GM13977 (cell line): Measurements from ENCODE around the gene MAST1.
"Not testable (repeated sequence)": the region's sequence is repeated elsewhere in the genome, so short reads cannot be mapped to it uniquely, and the experiment has no call there.

Source experiments
- DNase-seq: peaks from one replicate; pipeline ENCODE4 v3.0.0; 2012; ENCODE audit warnings: low spot score
- in situ Hi-C: fragments of 300-500 bp; cut with MboI; formaldehyde crosslinking; loops from one replicate; pipeline ENCODE4 v1.12.0; 2022; ENCODE audit warnings: low sequenced_read_pairs, low pct_unique_long_range_greater_than_20kb, mixed read lengths, inconsistent platforms; ENCODE audit not compliant: unreplicated experiment
- TF ChIP-seq, protein P1 (sequence below): IDR thresholded peaks from 2 replicates; pipeline ENCODE4 v1.5.1; 2012; ENCODE audit warnings: mild to moderate bottlenecking, control low read depth; ENCODE audit not compliant: insufficient read depth; ENCODE audit errors: extremely low read depth, missing control alignments

Gene MAST1

DNA sequence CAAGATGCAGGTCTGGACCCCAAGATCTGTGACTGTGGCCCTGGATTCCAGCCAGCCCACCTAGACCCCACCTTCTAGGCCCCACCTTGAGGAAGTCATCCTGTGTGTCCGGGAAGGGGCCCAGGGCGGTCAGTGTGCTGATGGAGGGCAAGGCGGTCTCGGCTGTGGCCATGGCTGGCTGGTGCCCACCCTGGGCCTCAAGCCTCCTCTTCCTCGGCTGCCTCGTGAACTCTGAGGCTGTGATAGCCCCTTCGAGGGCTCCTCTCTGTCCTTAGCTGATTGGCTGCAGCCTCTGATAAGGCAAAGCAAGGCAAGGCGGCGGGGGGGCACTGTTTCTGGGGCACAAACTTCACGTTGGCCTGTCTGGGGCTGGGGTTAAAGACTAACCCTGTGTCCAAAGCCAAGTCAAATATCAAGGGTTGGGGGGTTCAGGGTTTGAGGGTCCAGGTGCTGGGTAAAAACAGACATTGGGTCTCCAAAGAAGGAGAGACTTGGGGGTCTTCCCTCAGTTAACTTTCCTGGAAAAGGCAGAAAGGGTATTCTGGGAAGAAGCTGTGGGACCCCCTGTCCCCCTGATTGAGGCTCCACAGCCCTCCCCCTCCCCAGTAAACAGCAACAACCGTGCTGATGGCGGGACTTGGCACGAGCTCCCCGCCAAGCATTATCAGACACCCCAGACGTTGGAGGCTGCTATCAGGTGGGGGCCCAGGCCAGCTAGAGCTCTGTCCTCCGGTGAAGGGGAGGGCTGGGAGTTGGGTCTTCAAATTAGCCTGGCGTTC lies 48.8 kb downstream of the MAST1 start, which contains the start of gene KLF1:
KLF1 (minus strand) TSS at position 233 of the 779 bp plus-strand sequence; CDS start at position 172, 61 bp downstream.
- in situ Hi-C loops: no loop called here
- TF ChIP-seq, protein P1, sequence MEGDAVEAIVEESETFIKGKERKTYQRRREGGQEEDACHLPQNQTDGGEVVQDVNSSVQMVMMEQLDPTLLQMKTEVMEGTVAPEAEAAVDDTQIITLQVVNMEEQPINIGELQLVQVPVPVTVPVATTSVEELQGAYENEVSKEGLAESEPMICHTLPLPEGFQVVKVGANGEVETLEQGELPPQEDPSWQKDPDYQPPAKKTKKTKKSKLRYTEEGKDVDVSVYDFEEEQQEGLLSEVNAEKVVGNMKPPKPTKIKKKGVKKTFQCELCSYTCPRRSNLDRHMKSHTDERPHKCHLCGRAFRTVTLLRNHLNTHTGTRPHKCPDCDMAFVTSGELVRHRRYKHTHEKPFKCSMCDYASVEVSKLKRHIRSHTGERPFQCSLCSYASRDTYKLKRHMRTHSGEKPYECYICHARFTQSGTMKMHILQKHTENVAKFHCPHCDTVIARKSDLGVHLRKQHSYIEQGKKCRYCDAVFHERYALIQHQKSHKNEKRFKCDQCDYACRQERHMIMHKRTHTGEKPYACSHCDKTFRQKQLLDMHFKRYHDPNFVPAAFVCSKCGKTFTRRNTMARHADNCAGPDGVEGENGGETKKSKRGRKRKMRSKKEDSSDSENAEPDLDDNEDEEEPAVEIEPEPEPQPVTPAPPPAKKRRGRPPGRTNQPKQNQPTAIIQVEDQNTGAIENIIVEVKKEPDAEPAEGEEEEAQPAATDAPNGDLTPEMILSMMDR: no peak
- no peak for DNase-seq

DNA sequence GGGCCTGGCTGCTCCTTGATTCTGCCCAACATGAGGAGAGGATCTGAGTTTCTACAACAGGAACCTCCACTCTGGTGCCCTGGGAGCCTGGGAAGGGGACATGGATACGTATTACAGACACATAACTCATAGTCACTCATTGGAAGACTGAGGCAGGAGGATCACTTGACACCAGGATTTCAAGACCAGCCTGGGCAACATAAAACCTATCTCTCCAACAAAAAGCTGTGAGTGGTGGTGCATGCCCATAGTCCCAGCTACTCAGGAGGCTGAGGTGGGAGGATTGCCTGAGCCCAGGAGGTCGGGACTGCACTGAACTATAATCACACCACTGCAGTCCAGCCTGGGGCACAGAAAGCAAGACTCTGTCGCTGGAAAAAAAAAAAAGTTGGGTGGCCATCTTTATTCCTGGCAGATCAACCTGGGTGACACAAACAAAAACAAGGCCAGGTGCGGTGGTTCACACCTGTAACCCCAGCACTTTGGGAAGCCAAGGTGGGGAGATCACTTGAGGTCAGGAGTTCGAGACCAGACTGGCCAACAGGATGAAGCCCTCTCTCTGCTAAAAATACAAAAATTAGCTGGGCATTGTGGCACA lies 49.8 kb downstream of the MAST1 start:
- no peak for DNase-seq
- TF ChIP-seq, protein P1: no peak
- in situ Hi-C loops: no loop called here

DNA sequence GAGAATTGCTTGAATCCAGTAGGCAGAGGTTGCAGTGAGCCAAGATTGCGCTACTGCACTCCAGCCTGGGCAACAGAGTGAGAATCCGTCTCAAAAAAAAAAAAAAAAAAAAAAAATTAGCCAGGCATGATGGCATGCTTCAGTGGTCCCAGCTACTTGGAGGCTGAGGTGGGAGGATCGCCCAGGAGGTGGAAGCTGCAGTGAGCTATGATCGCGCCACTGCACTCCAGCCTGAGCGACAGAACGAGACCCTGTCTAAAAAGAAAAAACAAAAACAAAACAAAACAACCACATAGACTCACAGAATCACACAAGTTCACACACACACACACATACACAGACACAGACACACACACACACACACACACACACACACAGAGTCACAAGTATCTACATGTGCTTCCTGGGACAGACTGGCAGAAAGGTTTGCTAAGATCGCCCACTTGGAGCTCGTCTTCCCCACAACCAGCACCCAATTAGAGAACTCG lies 52.0 kb downstream of the MAST1 start:
- DNase-seq, in situ Hi-C loops: not testable (repeated sequence)

DNA sequence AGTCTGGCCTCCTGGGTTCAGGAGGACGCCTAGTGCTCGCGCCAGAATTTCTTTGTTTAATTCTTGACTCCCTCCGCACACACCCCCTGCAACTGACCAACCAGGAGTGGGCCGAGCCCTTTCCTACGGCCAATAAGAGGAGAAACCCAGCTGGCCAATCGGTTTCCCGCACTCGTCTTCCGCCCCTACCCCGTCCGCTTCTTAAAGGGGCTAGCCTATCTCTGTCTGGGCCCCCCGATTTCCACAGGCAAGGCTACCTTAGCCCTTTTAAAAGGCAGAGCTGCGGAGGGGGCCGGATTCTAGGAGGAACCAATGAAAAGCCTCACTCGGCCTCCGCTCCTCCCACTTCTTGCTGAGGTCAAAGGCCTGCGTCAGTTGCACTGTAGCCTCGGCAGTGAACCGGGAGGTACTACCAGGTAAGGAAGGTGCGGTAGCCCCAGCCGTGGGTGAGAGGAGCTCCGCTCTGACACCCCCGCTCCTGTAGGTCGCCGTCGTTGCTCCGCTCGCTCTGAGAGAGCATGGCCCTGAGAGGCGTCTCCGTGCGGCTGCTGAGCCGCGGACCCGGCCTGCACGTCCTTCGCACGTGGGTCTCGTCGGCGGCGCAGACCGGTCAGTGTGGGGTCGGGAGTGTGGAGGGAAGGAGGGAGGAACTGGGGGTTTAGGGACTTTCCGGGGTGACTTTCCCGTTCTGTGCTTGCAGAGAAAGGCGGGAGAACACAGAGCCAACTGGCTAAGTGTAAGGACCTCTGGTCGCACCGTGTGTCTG lies 52.7 kb downstream of the MAST1 start, which contains the start of gene GCDH:
GCDH (plus strand) TSS at position 374 of the 766 bp plus-strand sequence; CDS start at position 519, 145 bp downstream.
- peak; percentile 97 for DNase-seq
- TF ChIP-seq, protein P1: no peak

DNA sequence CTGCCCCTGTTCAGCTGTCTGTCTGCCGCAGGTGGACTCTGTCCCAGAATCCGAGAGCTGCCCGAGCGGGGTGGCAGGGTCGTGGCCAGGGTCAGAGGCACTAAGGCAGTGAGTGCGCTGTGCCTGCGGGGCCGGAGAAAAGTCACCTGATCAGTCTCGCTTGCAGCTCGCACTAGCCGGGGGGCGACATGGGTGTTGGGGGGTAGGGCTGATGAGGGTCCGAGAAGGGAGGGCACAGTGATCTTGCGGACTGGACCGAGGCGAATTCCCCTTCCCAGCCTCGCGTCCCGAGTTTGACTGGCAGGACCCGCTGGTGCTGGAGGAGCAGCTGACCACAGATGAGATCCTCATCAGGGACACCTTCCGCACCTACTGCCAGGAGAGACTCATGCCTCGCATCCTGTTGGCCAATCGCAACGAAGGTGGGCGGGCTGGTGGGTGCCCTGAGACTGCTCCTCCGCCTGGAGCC lies 53.3 kb downstream of the MAST1 start:
- TF ChIP-seq, protein P1: no peak
- in situ Hi-C loops: no loop called here
- DNase-seq: no peak

More for the DNA sequence above, 52.7 kb downstream of the MAST1 start, which contains the start of gene GCDH:
- in situ Hi-C loops: no loop called here

DNA sequence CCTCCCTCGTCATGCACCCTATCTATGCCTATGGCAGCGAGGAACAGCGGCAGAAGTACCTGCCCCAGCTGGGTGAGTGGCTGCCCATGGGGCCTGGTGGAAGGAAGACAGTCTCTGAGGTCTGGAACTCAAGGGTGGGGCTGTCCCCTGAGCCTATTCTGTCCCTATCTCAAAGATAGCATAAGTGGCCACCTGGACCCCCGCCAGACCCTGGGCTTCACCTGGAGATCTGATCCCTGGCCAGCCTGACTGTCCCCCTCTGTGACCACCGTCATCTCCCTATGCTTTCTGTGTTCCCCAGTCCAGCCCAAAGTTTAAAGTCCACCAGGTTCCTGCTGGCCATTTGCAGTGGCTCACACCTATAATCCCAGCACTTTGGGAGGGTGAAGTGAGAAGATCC lies 55.3 kb downstream of the MAST1 start:
- DNase-seq: no peak
- in situ Hi-C loops: no loop called here
- TF ChIP-seq, protein P1: no peak

DNA sequence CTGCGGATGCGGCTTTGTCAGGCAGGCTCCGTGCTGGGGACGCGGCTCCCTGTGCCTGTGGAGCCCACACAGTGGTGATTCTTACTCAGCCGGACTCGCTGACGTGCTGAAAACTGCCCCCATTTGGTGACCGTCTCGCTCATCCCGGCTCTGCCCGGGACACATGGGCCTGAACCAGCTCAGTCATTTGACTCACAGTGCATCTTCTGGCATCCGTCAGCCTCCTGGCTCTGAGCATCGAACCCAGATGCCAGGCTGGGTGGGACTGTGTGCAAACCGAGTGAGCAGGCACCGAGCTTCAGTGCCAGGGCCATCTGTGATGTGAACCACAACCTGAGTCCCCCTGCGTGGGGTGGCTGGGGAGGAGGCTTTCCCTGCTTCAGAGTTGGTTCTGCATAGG lies 58.1 kb downstream of the MAST1 start:
- no peak for DNase-seq
- in situ Hi-C loops: no loop called here
- TF ChIP-seq, protein P1: no peak
